NCI-H2171 treated with DMSO at 0.1 percent for 48 hours (cell line): Measurements from ENCODE around the gene ZBTB32.
"Not testable (repeated sequence)": the region's sequence is repeated elsewhere in the genome, so short reads cannot be mapped to it uniquely, and the experiment has no call there.

Experiments
- DNase-seq: peaks from one replicate; lab custom pipeline; 2025; lab: John Stamatoyannopoulos, UW

ZBTB32 gene, protein sequence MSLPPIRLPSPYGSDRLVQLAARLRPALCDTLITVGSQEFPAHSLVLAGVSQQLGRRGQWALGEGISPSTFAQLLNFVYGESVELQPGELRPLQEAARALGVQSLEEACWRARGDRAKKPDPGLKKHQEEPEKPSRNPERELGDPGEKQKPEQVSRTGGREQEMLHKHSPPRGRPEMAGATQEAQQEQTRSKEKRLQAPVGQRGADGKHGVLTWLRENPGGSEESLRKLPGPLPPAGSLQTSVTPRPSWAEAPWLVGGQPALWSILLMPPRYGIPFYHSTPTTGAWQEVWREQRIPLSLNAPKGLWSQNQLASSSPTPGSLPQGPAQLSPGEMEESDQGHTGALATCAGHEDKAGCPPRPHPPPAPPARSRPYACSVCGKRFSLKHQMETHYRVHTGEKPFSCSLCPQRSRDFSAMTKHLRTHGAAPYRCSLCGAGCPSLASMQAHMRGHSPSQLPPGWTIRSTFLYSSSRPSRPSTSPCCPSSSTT

DNA sequence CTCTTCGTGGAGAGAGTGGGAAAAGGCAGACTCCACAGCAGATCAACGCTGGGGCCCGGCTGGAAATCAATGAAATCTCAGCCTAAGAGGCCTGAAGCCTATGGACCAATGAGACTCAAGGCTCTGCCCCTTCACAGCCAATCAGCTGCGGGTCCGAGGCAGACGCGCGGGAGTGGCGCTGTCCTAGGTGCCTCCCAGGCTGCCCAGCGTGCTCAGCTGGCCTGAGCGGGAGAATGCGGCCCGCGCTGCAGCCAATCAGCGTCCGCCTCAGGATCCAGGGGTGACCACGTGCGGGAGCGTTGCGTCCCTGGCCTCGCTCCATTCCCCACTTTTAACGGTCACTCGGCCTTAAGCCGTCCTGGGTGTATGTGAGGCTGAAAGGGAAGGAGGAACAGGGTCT, at the start of gene ZBTB32:
TSS of gene ZBTB32 (plus strand) at position 341 of the 400 bp plus-strand sequence. CDS start 10,069 bp downstream, outside the sequence.
- DNase-seq, result no peak

- not testable (repeated sequence) for DNase-seq
Observed at GRCh38 chr19:35654828-35655227, 49.5 kb upstream of the ZBTB32 start.

DNA sequence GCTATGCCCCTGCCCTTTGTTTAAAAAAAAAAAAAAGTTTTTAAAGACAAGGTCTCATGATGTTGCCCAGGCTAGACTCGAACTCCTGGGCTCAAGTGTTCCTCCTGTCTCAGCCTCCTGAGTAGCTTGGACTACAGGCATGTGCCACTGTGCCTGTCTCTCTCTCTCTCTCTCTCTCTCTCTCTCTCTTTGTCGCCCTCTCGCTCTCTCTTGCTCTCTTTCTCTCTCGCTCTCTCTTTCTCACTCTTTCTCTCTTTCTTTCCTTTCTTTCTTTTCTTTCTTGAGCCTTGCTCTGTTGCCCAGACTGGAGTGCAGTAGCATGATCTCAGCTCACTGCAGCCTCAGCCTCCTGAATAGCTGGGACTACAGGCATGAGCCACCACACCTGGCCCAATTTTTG, 48.8 kb upstream of the ZBTB32 start:
- DNase-seq, result no peak

GRCh38 chr19:35656700-35657099, 47.7 kb upstream of the ZBTB32 start:
- DNase-seq, result no peak

GRCh38 chr19:35657904-35658700, 46.3 kb upstream of the ZBTB32 start:
- DNase-seq, result no peak

- no peak for DNase-seq
Observed at GRCh38 chr19:35661995-35662340, 42.4 kb upstream of the ZBTB32 start.

GRCh38 chr19:35663981-35664380, 40.4 kb upstream of the ZBTB32 start:
- DNase-seq, result no peak

DNA sequence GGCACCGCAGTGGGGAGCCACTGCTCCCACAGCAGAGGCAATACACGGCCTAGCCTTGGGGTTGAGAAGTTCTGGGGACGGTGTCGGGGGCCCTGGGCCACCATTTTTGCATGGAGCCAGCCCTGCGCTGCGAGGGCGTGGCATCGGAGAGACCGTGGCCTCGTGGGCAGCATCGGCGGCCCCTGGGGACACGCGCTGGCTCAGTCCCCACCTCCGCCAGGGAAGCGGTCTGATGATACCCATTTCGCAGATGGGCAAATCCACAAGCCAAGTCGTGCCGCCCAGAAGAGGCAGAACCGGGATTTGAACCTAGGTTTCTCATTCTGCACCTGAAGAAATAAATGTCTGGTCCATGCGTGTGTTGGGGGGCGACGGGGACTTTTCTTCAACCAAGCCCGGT, 39.2 kb upstream of the ZBTB32 start:
- no peak for DNase-seq

DNA sequence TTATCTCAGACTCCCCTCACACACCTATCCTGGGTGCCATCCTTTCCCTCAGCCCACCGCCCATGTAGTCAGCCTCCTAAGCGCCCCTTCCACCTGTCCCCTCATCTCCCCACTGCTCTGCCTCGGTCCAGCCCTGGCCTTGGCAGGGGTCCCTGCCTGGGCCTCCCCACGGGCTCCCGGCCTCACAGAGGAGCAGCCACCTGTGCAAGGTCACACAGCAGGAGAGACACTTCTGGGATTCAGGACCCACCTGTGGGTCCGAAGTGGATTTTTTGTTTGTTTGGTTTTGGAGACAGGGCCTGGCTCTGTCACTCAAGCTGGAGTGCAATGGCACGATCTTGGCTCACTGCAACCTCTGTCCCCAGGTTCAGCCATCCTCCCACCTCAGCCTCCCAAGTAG, 38.8 kb upstream of the ZBTB32 start:
- no peak for DNase-seq

DNA sequence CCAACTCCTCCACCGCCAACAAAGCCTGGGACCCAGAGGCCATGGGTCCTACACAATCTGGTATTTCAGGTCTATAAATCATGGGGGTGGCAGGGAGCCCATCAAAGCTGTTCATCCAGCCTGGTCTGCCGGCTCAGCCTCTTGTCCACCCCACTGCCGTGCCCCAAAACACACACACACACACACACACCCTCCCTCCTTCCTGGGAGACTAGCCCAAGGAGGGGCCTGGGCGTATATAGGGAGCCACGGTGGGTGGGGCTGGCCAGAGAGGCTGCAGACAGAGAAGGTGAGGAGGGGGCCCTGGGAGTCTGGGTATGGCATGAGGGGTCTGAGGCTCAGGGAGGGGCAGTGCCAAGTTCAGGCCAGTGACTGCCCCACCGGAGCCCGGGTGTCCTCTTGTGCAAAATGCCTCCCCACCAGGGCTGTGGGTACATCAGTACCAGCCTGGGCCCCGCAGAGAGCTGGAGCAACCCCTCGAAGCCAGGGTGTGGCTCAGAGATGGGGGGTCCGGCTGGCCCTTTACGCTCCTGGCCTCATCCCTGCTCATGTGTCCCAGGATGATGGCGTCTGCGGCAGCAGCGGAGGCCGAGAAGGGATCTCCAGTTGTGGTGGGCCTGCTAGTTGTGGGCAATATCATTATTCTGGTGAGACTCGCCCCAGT, 38.0 kb upstream of the ZBTB32 start, which contains the start of gene UPK1A:
TSS of gene UPK1A (plus strand) at position 267 of the 663 bp plus-strand sequence. CDS start at position 563, 296 bp downstream.
- no peak for DNase-seq

GRCh38 chr19:35669566-35669965, 34.8 kb upstream of the ZBTB32 start:
- no peak for DNase-seq

GRCh38 chr19:35669974-35670373, 34.4 kb upstream of the ZBTB32 start:
- no peak for DNase-seq

- DNase-seq, result no peak
Observed at GRCh38 chr19:35670686-35671085, 33.7 kb upstream of the ZBTB32 start.

DNA sequence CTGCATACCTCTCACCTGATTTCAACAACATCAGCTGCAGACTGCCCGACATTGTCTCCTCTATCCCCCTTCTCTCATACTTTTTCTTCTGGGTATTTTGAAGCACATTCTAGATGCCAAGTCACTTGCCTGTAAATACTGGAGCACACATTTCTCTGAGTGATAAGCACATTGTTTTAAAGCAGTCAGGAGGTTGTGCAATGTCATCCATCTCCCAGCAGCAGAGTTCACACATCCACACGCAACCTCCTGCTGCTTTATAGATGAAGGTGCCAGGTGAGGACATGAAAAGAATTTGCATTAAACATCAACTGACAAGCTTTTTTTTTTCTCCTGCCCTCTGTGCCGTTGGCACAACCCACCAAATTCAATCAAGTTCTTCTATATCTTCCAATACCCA, 32.5 kb upstream of the ZBTB32 start:
- DNase-seq, result peak; percentile 20

GRCh38 chr19:35673121-35673804, 31.1 kb upstream of the ZBTB32 start:
- DNase-seq, result no peak

GRCh38 chr19:35675589-35676140, 28.7 kb upstream of the ZBTB32 start:
- DNase-seq, result peak; percentile 47

GRCh38 chr19:35689836-35690235, 14.5 kb upstream of the ZBTB32 start:
- no peak for DNase-seq

GRCh38 chr19:35691106-35691505, 13.3 kb upstream of the ZBTB32 start:
- not testable (repeated sequence) for DNase-seq

DNA sequence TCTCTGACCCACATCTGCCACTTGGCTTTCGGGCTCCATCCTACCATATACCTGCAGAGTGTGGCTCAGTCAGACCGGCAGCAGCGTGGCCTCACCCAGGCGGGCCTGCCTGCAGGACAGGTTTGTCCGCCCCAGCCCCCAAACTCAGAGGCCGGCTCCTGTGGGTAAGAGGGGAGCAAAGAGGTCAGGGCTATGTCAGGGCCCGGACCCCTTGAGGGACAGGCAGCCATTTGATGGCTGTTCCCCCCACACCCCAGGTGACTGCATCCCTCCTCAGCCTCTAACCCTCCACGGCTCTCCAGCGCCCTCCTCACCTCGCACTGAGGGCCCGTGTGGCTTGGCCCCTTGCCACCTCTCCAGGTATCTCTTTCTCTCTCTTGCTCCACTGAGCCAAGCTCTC, 12.3 kb upstream of the ZBTB32 start:
- no peak for DNase-seq

DNA sequence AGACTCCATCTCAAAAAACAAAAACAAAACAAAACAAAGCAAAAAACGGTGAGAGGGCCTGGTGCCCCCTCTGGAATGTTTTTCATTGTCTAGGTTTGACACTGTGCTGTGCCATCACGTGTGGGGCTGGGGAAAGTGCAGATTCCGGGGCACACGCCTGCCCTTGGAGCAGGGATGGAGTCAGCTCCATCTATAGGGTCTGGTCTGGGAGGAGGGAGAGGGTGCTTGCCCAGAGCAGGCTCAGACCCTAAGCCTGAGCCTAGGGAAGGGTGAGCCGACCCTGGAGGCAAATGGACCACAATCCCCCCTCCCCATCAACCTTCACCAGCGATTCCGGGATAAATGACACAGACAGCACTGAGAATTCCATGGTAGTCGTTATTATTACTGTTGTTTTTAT, 10.9 kb upstream of the ZBTB32 start:
- no peak for DNase-seq

DNA sequence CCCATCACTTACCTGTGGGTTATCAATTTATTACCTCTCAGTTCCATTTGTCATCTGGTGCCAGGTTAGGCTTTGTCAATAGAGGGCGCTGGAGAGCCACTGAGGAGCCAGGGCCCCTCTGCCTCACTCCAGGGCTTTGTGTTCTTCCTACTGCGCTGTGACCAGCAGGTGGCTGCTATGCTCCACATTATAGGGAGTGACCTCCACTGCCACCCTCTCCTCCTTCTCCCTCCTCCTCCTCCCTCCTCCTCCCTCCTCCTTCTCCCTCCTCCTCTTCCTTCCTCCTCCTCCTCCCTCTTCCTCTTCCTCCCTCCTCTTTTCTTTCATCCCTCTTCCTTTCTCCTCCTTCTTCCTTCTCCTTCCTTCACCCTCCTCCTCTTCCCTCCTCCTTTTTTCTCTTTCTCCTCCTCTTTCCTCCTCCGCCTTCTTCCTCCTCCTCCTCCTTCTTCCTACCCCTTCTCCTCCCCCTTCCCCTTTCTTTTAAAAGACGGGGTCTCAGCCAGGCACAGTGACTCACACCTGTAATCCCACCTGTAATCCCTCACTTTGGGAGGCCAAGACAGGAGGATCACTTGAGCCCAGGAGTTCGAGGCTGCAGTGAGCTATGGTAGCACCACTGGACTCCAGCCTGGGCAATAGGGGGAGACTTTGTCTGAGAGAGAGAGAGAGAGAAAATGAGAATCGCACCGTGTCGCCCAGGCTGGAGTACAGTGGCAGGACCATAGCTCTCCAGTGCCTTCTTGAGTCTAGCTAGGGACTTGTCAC, 10.3 kb upstream of the ZBTB32 start:
- peak; percentile 87 for DNase-seq
